ENCODE results near the gene TBX4.

DNA sequence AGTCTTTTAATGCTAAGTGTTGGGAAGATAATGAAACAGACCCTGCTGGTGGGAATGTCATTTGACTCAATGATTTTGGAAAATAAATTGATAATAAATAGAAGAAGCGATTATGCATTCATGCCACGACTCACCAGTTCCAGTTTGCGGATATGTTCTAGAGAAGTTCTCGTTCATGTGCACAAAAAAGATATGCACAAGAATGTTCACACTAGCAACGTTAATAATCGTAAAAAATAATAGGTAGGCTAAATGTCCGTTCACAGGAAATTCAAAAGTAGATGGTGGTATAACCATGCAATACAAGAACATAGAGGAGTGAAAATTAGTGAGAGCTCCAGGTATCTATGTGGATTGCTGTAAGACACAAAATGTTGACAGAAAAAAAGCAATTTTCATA is 79.0 kb downstream of the TBX4 start:
- TF ChIP-seq, protein P1, sequence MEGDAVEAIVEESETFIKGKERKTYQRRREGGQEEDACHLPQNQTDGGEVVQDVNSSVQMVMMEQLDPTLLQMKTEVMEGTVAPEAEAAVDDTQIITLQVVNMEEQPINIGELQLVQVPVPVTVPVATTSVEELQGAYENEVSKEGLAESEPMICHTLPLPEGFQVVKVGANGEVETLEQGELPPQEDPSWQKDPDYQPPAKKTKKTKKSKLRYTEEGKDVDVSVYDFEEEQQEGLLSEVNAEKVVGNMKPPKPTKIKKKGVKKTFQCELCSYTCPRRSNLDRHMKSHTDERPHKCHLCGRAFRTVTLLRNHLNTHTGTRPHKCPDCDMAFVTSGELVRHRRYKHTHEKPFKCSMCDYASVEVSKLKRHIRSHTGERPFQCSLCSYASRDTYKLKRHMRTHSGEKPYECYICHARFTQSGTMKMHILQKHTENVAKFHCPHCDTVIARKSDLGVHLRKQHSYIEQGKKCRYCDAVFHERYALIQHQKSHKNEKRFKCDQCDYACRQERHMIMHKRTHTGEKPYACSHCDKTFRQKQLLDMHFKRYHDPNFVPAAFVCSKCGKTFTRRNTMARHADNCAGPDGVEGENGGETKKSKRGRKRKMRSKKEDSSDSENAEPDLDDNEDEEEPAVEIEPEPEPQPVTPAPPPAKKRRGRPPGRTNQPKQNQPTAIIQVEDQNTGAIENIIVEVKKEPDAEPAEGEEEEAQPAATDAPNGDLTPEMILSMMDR (IDR thresholded peaks at IDR 0.05): no peak
- TF ChIP-seq POLR2A (IDR thresholded peaks at IDR 0.05): no peak
